Neural cell (in vitro differentiated cells): Measurements from ENCODE around the gene NUDC. TPM values are rescaled to one million over a fixed set of nuclear protein-coding genes. Genes with fewer than 3 reads are reported as not detected.

Experiments used
- H2AFZ ChIP-seq: fragments of 200-600, 300-800 bp; sonication (generic), shearing (Covaris generic); 2 replicates; pipeline ENCODE4 v1.6.0; 2014; ENCODE audit warnings: low read depth, mild to moderate bottlenecking, antibody characterized with exemption, low read length, moderate library complexity
- H3F3A ChIP-seq: fragments of 200-600 bp; shearing (Covaris generic); 2 replicates; pipeline ENCODE4 v1.6.1; 2016; ENCODE audit warnings: mild to moderate bottlenecking, moderate library complexity, mixed read lengths, antibody characterized with exemption, low read length; ENCODE audit not compliant: insufficient read depth, poor library complexity, severe bottlenecking
- H3K27ac ChIP-seq: fragments of 200-600, 300-800 bp; sonication (generic), shearing (Covaris generic); 2 replicates; pipeline ENCODE4 v1.5.1; 2014; ENCODE audit warnings: mild to moderate bottlenecking, low read length, moderate library complexity
- H3K27me3 ChIP-seq: fragments of 300-800, 200-600 bp; sonication (generic), shearing (Covaris generic); 2 replicates; pipeline ENCODE4 v1.6.0; 2014; ENCODE audit warnings: mild to moderate bottlenecking, low read depth, low read length, moderate library complexity; ENCODE audit not compliant: insufficient read depth
- H3K36me3 ChIP-seq: fragments of 300-800, 200-600 bp; sonication (generic), shearing (Covaris generic); 2 replicates; pipeline ENCODE4 v1.5.1; 2014; ENCODE audit warnings: mild to moderate bottlenecking, antibody characterized with exemption, low read length, moderate library complexity; ENCODE audit not compliant: insufficient read depth
- H3K4me2 ChIP-seq: fragments of 300-800, 200-600 bp; sonication (generic), shearing (Covaris generic); 2 replicates; pipeline ENCODE4 v1.6.0; 2014; ENCODE audit warnings: mild to moderate bottlenecking, low read length
- H3K4me3 ChIP-seq: fragments of 300-800, 200-600 bp; sonication (generic), shearing (Covaris generic); 2 replicates; pipeline ENCODE4 v1.5.1; 2014; ENCODE audit warnings: mild to moderate bottlenecking, low read length, moderate library complexity
- H3K79me2 ChIP-seq: fragments of 200-600 bp; shearing (Covaris generic); replicated peaks from 2 replicates; pipeline ENCODE4 v1.6.0; 2014; ENCODE audit warnings: mild to moderate bottlenecking, low read length, moderate library complexity; ENCODE audit not compliant: insufficient read depth
- H3K9ac ChIP-seq: fragments of 300-800, 200-600 bp; sonication (generic), shearing (Covaris generic); 2 replicates; pipeline ENCODE4 v1.6.1; 2016; ENCODE audit warnings: mild to moderate bottlenecking, low read length, mixed read lengths
- H3K9me2 ChIP-seq: fragments of 200-600 bp; shearing (Covaris generic); 2 replicates; pipeline ENCODE4 v1.6.1; 2016; ENCODE audit warnings: mild to moderate bottlenecking, low read length, mixed read lengths; ENCODE audit not compliant: insufficient read depth
- H3K9me3 ChIP-seq: fragments of 200-600, 300-800 bp; sonication (generic), shearing (Covaris generic); 2 replicates; pipeline ENCODE4 v1.6.1; 2016; ENCODE audit warnings: mild to moderate bottlenecking, mixed run types, low read length, moderate library complexity, mixed read lengths
- H4K20me1 ChIP-seq: fragments of 200-600 bp; shearing (Covaris generic); 2 replicates; pipeline ENCODE4 v1.6.1; 2016; ENCODE audit warnings: mild to moderate bottlenecking, mixed run types; ENCODE audit not compliant: insufficient read depth
- EP300 ChIP-seq: fragments of 450-650 bp; conservative IDR thresholded peaks from 2 replicates; pipeline ENCODE4 v1.6.1; 2014; ENCODE audit warnings: antibody characterized with exemption, mild to moderate bottlenecking, moderate library complexity; ENCODE audit not compliant: poor library complexity, severe bottlenecking
- EZH2 ChIP-seq: fragments of 200-600, 300-800 bp; shearing (Covaris generic), sonication (generic); IDR thresholded peaks from 2 replicates; pipeline ENCODE4 v1.6.1; 2014; ENCODE audit warnings: antibody characterized with exemption, low read length, borderline replicate concordance, mild to moderate bottlenecking; ENCODE audit not compliant: insufficient read depth, poor library complexity, severe bottlenecking
- MXI1 ChIP-seq: fragments of 450-650 bp; conservative IDR thresholded peaks from 2 replicates; pipeline ENCODE4 v1.6.1; 2014; ENCODE audit warnings: antibody characterized with exemption, mild to moderate bottlenecking; ENCODE audit not compliant: poor library complexity, severe bottlenecking
- POLR2AphosphoS5 ChIP-seq: IDR thresholded peaks from 2 replicates; pipeline ENCODE4 v1.6.1; 2012
- RAD21 ChIP-seq: fragments of 450-650 bp; conservative IDR thresholded peaks from 2 replicates; pipeline ENCODE4 v1.6.1; 2014; ENCODE audit warnings: antibody characterized with exemption, mild to moderate bottlenecking, moderate library complexity
- SMC3 ChIP-seq: fragments of 450-650 bp; conservative IDR thresholded peaks from 2 replicates; pipeline ENCODE4 v1.6.1; 2014; ENCODE audit warnings: antibody characterized with exemption, mild to moderate bottlenecking, moderate library complexity; ENCODE audit not compliant: poor library complexity
- TAF1 ChIP-seq: IDR thresholded peaks from 2 replicates; pipeline ENCODE4 v1.6.1; 2012; ENCODE audit warnings: low read depth
- polyA plus RNA-seq: library from polyadenylated mRNA; depleted of rRNA; stranded (reverse); fragments of >200 nt; gene quantifications from 2 replicates; pipeline ENCODE4 v1.2.3, GENCODE V29; 2014
- TF ChIP-seq, protein P1 (sequence below): fragments of 450-650 bp; IDR thresholded peaks from 2 replicates; pipeline ENCODE4 v1.5.1; 2014; ENCODE audit warnings: antibody characterized with exemption, mild to moderate bottlenecking, moderate library complexity; ENCODE audit not compliant: poor library complexity, severe bottlenecking
- TF ChIP-seq, protein P2 (sequence below): IDR thresholded peaks from 2 replicates; pipeline ENCODE4 v1.6.1; 2012; ENCODE audit warnings: borderline replicate concordance

Gene NUDC
- polyA plus RNA-seq, 1 donor from 2014 or later: 20.6 TPM

GRCh38 chr1:26978901-26979300, 57.4 kb downstream of the NUDC start:
- Histone ChIP-seq H4K20me1 (no peaks in the 10 kb centered on the region), H3K9me2 (no peaks in the 10 kb centered on the region), H3K4me3 (no peak overlapping the region), H3K27me3 (no peaks in the 10 kb centered on the region), H3K36me3 (no peaks in the 10 kb centered on the region), H3K79me2 (no peaks in the 10 kb centered on the region), H2AFZ (no peak overlapping the region), H3K27ac (no peak overlapping the region), H3F3A (no peaks in the 10 kb centered on the region), H3K9ac (no peak overlapping the region), H3K9me3 (no peaks in the 10 kb centered on the region), H3K4me2 (no peak overlapping the region)
- TF ChIP-seq TAF1: no peak
- TF ChIP-seq POLR2AphosphoS5: no peak
- TF ChIP-seq, protein P1, sequence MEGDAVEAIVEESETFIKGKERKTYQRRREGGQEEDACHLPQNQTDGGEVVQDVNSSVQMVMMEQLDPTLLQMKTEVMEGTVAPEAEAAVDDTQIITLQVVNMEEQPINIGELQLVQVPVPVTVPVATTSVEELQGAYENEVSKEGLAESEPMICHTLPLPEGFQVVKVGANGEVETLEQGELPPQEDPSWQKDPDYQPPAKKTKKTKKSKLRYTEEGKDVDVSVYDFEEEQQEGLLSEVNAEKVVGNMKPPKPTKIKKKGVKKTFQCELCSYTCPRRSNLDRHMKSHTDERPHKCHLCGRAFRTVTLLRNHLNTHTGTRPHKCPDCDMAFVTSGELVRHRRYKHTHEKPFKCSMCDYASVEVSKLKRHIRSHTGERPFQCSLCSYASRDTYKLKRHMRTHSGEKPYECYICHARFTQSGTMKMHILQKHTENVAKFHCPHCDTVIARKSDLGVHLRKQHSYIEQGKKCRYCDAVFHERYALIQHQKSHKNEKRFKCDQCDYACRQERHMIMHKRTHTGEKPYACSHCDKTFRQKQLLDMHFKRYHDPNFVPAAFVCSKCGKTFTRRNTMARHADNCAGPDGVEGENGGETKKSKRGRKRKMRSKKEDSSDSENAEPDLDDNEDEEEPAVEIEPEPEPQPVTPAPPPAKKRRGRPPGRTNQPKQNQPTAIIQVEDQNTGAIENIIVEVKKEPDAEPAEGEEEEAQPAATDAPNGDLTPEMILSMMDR: no peak
- TF ChIP-seq, protein P2, sequence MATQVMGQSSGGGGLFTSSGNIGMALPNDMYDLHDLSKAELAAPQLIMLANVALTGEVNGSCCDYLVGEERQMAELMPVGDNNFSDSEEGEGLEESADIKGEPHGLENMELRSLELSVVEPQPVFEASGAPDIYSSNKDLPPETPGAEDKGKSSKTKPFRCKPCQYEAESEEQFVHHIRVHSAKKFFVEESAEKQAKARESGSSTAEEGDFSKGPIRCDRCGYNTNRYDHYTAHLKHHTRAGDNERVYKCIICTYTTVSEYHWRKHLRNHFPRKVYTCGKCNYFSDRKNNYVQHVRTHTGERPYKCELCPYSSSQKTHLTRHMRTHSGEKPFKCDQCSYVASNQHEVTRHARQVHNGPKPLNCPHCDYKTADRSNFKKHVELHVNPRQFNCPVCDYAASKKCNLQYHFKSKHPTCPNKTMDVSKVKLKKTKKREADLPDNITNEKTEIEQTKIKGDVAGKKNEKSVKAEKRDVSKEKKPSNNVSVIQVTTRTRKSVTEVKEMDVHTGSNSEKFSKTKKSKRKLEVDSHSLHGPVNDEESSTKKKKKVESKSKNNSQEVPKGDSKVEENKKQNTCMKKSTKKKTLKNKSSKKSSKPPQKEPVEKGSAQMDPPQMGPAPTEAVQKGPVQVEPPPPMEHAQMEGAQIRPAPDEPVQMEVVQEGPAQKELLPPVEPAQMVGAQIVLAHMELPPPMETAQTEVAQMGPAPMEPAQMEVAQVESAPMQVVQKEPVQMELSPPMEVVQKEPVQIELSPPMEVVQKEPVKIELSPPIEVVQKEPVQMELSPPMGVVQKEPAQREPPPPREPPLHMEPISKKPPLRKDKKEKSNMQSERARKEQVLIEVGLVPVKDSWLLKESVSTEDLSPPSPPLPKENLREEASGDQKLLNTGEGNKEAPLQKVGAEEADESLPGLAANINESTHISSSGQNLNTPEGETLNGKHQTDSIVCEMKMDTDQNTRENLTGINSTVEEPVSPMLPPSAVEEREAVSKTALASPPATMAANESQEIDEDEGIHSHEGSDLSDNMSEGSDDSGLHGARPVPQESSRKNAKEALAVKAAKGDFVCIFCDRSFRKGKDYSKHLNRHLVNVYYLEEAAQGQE: no peak
- no peak for TF ChIP-seq EZH2
- TF ChIP-seq MXI1: no peak
- TF ChIP-seq RAD21: no peak
- TF ChIP-seq SMC3: no peak
- no peak for TF ChIP-seq EP300

GRCh38 chr1:26981146-26981846, 59.8 kb downstream of the NUDC start:
- no peak overlapping the region for H3K4me2 ChIP-seq
- no peaks in the 10 kb centered on the region for H3F3A ChIP-seq
- no peaks in the 10 kb centered on the region for H3K27me3 ChIP-seq
- no peak overlapping the region for H2AFZ ChIP-seq
- H3K79me2 ChIP-seq: no peaks in the 10 kb centered on the region
- H3K36me3 ChIP-seq: no peaks in the 10 kb centered on the region
- no peaks in the 10 kb centered on the region for H4K20me1 ChIP-seq
- H3K4me3 ChIP-seq: no peak overlapping the region
- TF ChIP-seq POLR2AphosphoS5 (no peak), SMC3 (no peak), EZH2 (no peak), MXI1 (no peak), RAD21 (no peak), EP300 (no peak), TAF1 (no peak)
- TF ChIP-seq, protein P1: no peak
- TF ChIP-seq, protein P2: no peak
- no peaks in the 10 kb centered on the region for H3K9me2 ChIP-seq
- H3K27ac ChIP-seq: no peak overlapping the region
- H3K9me3 ChIP-seq: no peaks in the 10 kb centered on the region
- no peak overlapping the region for H3K9ac ChIP-seq
